ENCODE data around the gene ELL2.

GRCh38 chr5:95872346-95873268, 89.0 kb downstream of the ELL2 start:
- TF ChIP-seq CTCF (IDR thresholded peaks at IDR 0.05): no peak
- no peak for TF ChIP-seq ZFX (IDR thresholded peaks at IDR 0.05; ENCODE audit: borderline replicate concordance)

Data from 22Rv1 (cell line).